PC-3 (cell line): ENCODE results near the gene HIVEP3.

Experiments
- CTCF ChIP-seq: fragments of 300-600 bp; sonication (generic); conservative IDR thresholded peaks from 2 replicates; pipeline ENCODE4 v1.5.1; 2017; ENCODE audit warnings: antibody characterized with exemption, low read depth, mild to moderate bottlenecking, low read length
- EZH2 ChIP-seq: fragments of 300-600 bp; sonication (generic); IDR thresholded peaks from one replicate; pipeline ENCODE4 v1.6.1; 2017; ENCODE audit warnings: antibody characterized with exemption, mild to moderate bottlenecking, low read length; ENCODE audit not compliant: unreplicated experiment

GRCh38 chr1:41626146-41626545 is 292.6 kb downstream of the HIVEP3 start:
- TF ChIP-seq CTCF (no peak), EZH2 (no peak)
